Measurements from ENCODE around the gene NFIB. TPM values are rescaled to one million over a fixed set of nuclear protein-coding genes. Genes with fewer than 3 reads are reported as not detected.
A peak's percentile ranks its signal among the peaks of the same experiment; 100 is the strongest.

NFIB gene
- total RNA-seq, 2 donors from 2014 or later, result 131 to 165 TPM

DNA sequence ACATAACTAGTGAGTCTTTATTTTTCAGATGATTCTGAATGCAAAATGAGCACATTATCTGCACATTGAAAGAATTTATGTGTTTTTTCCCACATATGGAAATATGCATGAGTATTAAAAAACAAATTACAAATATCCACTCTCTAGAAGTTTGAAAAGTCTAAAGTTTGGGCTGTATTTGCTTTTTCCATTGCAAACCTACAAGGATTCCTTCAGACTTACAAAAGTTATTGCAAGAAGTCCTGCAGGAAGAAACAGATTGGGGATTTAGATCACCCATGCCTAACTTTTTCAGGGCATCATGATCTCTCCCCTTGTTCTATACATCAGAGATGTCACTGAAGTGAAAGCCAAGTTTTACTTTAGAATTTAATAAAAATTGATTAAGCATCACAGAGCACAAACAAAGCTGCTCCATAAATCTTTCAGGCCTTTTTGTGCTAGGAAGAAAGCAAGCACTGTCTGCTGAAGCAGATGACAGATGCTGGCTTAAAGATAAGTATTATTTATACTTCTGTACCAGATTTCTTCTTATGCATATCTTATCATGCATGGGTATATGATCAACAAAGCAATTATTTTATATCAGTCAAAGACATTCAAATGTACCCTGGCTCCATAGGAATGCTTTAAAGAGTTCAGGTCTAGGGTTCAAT is 71.7 kb downstream of the NFIB start:
- Histone ChIP-seq H3K4me1 (replicated peaks) (no peaks in the 10 kb centered on the region), H3K27ac (no peak overlapping the region), H3K9me3 (no peaks in the 10 kb centered on the region), H3K4me3 (no peak overlapping the region), H3K36me3 (no peaks in the 10 kb centered on the region), H3K27me3 (replicated peaks; ENCODE audit: insufficient read depth) (no peaks in the 10 kb centered on the region)
- no peak for DNase-seq (ENCODE audit: low spot score)
- intact Hi-C loops (cut with DNase I), result loop anchor here (10.0 kb wide), 1 partner anchor 57 kb away; no protein-coding TSS in a partner anchor
- TF ChIP-seq, protein P1, sequence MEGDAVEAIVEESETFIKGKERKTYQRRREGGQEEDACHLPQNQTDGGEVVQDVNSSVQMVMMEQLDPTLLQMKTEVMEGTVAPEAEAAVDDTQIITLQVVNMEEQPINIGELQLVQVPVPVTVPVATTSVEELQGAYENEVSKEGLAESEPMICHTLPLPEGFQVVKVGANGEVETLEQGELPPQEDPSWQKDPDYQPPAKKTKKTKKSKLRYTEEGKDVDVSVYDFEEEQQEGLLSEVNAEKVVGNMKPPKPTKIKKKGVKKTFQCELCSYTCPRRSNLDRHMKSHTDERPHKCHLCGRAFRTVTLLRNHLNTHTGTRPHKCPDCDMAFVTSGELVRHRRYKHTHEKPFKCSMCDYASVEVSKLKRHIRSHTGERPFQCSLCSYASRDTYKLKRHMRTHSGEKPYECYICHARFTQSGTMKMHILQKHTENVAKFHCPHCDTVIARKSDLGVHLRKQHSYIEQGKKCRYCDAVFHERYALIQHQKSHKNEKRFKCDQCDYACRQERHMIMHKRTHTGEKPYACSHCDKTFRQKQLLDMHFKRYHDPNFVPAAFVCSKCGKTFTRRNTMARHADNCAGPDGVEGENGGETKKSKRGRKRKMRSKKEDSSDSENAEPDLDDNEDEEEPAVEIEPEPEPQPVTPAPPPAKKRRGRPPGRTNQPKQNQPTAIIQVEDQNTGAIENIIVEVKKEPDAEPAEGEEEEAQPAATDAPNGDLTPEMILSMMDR (IDR thresholded peaks at IDR 0.05), result no peak
- TF ChIP-seq POLR2A (IDR thresholded peaks at IDR 0.05) (no peak), POLR2AphosphoS5 (IDR thresholded peaks at IDR 0.05) (no peak)

DNA sequence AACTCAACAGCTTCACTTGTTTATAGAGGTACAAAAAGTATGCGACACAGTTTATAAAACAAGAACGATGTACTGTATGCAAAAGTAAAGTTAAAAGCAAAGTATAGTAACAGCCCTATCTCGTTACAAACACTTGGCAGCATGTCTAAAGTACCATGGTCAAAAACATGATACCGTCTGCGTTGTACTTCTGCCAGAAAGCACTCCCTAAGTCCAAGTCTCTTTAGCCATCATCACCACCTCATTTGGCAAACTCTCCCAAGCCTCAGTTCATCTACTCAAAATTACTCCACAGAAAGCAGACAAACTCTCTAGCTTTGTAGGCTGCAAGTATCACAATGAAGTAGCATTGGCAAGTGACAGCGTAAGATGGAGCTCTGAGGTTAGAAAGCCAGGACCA is 73.4 kb downstream of the NFIB start:
- Histone ChIP-seq H3K9me3 (no peaks in the 10 kb centered on the region), H3K27ac (no peak overlapping the region), H3K4me3 (no peak overlapping the region), H3K4me1 (replicated peaks) (no peaks in the 10 kb centered on the region), H3K36me3 (no peaks in the 10 kb centered on the region), H3K27me3 (replicated peaks; ENCODE audit: insufficient read depth) (no peaks in the 10 kb centered on the region)
- TF ChIP-seq POLR2A (IDR thresholded peaks at IDR 0.05) (no peak), POLR2AphosphoS5 (IDR thresholded peaks at IDR 0.05) (no peak)
- TF ChIP-seq, protein P1 (IDR thresholded peaks at IDR 0.05), result no peak
- DNase-seq (ENCODE audit: low spot score), result no peak
- intact Hi-C loops (cut with DNase I), result loop anchor here (10.0 kb wide), 1 partner anchor 56 kb away; no protein-coding TSS in a partner anchor
- 30% methylated on average over 6 of the region's 6 CpGs for WGBS

DNA sequence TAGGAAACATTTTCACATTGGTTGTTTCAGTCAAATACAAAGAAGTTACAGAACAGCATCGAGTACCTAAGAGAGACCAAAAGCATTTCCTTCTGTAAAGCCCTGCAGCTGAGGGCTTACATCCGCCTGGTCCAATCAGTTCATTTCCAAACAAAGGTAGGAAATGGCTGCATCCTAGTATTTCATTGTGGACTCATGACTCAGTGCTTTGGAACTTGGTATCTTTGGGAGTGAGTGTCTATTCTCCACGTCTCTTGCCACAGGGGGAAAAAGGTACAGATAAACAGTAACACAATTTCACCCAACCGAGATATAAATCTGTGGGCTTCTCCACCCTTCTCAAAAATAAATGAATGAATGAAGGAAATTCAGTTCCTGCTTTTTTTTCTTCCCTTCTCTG is 75.4 kb downstream of the NFIB start:
- peak; percentile 17 for DNase-seq (ENCODE audit: low spot score)
- TF ChIP-seq POLR2A (IDR thresholded peaks at IDR 0.05) (no peak), POLR2AphosphoS5 (IDR thresholded peaks at IDR 0.05) (peak; percentile 49)
- TF ChIP-seq, protein P1 (IDR thresholded peaks at IDR 0.05), result no peak
- no peaks in the 10 kb centered on the region for H3K36me3 ChIP-seq
- no peak overlapping the region for H3K27ac ChIP-seq
- intact Hi-C loops (cut with DNase I), result no loop called here
- H3K27me3 ChIP-seq (replicated peaks; ENCODE audit: insufficient read depth), result no peaks in the 10 kb centered on the region
- H3K9me3 ChIP-seq, result no peaks in the 10 kb centered on the region
- no peak overlapping the region for H3K4me3 ChIP-seq
- no peaks in the 10 kb centered on the region for H3K4me1 ChIP-seq (replicated peaks)
- 47% methylated on average over 4 of the region's 4 CpGs for WGBS

DNA sequence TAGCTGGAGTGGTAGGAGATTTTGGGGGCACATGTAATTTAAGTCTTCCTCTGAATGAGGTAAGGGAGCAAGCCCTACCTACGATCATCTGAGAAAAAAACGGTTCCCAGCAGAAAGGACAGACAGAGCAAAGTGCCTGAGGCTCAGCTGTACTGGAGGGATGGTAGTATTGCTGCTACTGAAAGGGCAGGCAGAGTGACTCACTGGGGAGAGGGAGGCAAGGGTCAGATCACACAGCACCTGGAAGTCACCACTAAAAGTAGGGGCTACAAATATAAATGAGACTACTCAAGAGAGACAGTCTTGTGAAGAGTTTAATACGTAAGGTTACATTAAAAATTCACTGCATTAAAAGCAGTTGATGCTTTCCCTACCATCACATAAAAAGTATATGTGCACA is 75.9 kb downstream of the NFIB start:
- no peak overlapping the region for H3K27ac ChIP-seq
- 67% methylated on average over 3 of the region's 3 CpGs for WGBS
- no peak for DNase-seq (ENCODE audit: low spot score)

More for the DNA sequence above, 75.9 kb downstream of the NFIB start:
- Histone ChIP-seq H3K36me3 (no peaks in the 10 kb centered on the region), H3K4me3 (no peak overlapping the region), H3K9me3 (no peaks in the 10 kb centered on the region), H3K4me1 (replicated peaks) (no peaks in the 10 kb centered on the region), H3K27me3 (replicated peaks; ENCODE audit: insufficient read depth) (no peaks in the 10 kb centered on the region)
- no peak for TF ChIP-seq POLR2AphosphoS5 (IDR thresholded peaks at IDR 0.05)
- TF ChIP-seq POLR2A (IDR thresholded peaks at IDR 0.05), result no peak
- TF ChIP-seq, protein P1 (IDR thresholded peaks at IDR 0.05), result no peak
- intact Hi-C loops (cut with DNase I), result no loop called here
